ENCODE measurements around the gene PTPRD.

Gene PTPRD

GRCh38 chr9:8673830-8674229 lies 1939.0 kb downstream of the PTPRD start:
- no peak for DNase-seq (ENCODE audit: low spot score)

- DNase-seq (ENCODE audit: low spot score), result no peak
These were observed 1942.1 kb downstream of the PTPRD start for GRCh38 chr9:8670751-8671150.

DNA sequence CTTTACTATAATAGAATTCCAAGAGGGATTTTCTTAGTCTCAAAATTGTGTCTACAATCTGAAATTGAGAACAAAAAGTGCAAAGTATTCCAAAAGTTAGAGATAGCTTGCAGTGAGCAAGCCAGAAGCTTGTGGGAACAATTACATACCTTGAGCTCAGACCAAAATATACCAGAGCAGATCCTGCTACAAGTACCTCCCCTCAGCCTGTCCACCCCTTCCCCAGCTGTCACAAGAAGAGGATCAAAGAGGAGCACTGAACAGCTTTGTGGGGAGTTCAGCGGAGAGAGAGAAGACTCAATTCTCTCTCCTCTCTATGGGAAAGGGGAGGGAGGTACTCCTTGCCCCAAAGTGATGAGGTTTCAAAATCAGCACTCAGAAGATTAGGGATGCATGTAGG lies 1944.1 kb downstream of the PTPRD start:
- no peak for DNase-seq (ENCODE audit: low spot score)

- no peak for DNase-seq (ENCODE audit: low spot score)
These were observed 1944.6 kb downstream of the PTPRD start for GRCh38 chr9:8668231-8668630.

- no peak for DNase-seq (ENCODE audit: low spot score)
These were observed 1946.7 kb downstream of the PTPRD start for GRCh38 chr9:8666060-8666459.

GRCh38 chr9:8660383-8660782 lies 1952.4 kb downstream of the PTPRD start:
- no peak for DNase-seq (ENCODE audit: low spot score)

DNA sequence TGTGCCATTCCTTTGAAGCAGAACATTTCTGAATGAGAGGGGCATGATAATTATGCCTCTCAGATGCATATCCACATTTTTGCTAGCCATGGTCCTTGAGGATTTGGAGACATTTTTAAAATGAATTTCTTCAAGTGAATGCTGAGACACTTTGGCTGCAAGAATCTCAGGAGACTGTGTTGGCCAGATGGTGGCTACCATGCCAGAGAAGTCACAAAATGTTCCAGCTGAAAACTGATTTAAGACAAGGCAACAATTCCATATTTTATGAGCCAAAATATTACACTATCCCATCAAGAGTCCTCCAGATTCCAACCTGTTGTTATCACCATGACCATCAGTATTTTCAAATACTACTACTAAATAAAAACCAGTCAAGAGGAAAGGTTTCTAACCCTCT lies 1953.7 kb downstream of the PTPRD start:
- DNase-seq (ENCODE audit: low spot score), result no peak

DNA sequence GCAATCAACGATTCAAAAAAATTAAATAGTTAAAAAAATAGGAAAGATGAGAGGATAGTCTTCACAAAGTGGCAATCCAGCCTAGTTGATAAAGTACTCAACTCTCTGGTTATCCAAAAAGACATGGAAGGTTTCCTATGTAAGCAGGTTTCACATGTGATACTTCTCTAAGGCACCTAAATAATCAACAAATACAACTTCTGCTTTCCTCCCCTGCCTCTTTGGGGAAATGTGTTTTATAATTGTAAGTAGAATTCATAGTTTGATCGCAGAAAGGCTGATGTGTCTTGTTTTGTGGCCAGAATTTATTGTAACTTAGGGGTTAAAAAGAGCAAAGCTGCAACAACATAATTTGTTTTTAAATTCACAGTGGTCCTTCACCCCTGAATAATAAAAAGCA lies 1957.7 kb downstream of the PTPRD start:
- no peak for DNase-seq (ENCODE audit: low spot score)

GRCh38 chr9:8653855-8654254 lies 1958.9 kb downstream of the PTPRD start:
- DNase-seq (ENCODE audit: low spot score), result no peak

DNA sequence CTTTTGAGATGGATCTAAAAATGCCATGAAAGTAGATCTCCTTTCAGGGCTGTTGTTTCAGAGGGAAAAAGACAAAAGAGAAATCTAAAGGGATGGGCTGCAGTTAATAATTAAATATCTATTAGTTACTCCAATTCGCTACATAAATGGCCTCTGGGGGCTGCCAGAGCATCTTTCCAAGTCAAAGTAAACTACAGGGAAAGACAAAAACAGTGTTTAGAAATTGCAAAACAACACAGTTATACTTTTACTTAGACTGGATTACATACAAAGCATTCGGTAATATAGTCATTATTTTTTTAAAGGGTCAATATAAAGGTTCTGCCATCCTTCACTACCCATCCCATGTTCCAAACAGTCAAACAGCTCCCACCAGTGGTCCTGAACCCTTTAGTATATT lies 1959.7 kb downstream of the PTPRD start:
- DNase-seq (ENCODE audit: low spot score), result no peak

GRCh38 chr9:8652255-8652654 lies 1960.5 kb downstream of the PTPRD start:
- DNase-seq (ENCODE audit: low spot score), result no peak

DNA sequence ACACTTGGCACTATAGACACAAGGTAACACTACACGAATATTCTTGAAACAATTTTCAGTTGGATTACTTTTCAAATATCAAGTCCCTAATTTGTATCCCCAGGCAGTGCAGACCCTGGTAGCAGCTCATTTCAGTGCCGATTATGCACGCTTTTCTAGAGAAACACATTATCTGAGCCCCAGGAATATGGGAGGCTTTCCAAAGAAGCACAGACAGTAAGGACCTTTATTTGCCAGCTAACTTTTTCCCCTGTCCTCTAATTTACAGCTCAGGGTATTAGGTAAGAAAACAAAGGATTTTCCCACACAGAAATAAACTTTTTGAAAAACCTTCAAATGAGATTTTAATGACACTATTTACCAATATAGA lies 1961.0 kb downstream of the PTPRD start:
- DNase-seq (ENCODE audit: low spot score), result no peak

- no peak for DNase-seq (ENCODE audit: low spot score)
These were observed 1961.5 kb downstream of the PTPRD start for GRCh38 chr9:8651070-8651845.

DNA sequence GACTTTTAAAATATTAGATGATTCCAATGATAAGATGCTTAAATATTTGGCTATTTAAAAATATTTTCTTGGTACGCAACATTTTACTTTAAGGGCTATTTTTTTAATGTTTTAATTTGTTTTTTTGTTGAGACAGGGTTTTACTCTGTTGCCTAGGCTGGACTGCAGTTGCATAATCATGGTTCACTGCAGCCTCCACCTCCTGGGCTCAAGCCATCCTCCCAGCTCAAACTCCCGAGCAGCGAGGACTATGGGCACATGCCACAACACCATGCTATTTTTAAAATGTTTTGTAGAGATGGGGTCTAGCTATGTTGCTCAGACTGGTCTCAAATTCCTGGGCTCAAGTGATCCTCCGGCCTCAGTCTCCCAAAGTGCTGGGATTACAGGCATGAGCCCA lies 1963.0 kb downstream of the PTPRD start:
- DNase-seq (ENCODE audit: low spot score), result no peak

DNA sequence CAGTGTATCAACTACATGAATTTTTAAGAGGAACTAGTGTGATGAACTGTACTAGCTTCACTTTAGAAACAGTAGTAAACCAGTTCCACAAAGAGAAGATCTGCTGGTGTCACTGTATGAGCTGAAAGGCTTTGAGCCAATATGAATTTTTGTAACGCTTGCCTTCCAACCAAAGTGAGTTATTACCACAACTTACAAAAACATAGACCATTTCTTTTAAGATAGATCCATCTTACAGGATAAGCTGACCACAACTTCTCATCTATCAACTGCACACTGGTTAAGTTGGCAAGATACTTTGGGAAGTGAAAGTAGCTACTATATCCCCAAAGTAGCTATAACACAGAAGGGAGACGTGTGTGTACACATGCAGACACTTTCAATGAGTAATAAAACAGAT lies 1963.6 kb downstream of the PTPRD start:
- DNase-seq (ENCODE audit: low spot score), result no peak

DNA sequence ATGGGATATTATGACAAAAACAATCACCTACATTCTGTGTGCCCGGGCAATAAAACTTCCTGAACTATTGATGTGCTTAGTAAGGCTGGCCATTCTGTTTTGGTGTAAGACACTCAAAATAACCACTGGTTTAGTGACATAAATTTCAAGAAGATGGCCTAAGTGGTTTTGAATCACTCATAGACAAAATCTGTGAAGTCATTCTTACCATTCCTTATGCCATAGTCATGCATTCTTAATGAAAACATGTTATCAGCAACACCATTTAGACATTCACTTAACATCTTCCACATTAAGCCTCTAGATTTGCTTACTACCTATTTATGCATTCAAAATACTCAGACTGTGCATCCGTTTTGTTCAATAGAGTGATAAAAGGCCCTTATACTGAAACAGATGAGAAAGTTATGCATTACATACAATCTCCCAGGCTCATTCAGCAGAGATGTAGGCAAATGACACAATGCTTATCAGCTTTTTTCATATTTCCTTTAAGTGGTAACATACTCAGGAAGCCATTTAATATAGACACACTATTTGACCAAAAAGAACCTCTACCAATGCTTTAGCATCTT lies 1964.4 kb downstream of the PTPRD start:
- no peak for DNase-seq (ENCODE audit: low spot score)

DNA sequence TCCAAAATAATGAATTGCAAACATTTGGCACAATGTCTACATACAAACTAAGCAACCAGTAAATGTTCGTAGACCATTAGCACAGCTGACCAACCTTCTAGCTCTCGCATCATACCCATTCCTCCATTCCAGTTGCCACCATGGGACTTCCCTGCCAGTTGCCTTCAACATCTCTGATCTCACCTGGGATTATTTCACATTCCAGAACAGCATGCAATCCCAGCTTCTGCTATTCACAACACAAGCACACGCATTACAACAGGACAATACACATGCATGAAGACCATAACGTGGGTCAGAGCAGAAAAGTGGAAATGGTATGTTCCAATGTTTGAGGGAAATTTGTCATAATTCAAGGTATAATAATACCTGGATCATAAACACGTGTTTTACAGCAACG lies 1965.0 kb downstream of the PTPRD start:
- no peak for DNase-seq (ENCODE audit: low spot score)

GRCh38 chr9:8644571-8644970 lies 1968.2 kb downstream of the PTPRD start:
- DNase-seq (ENCODE audit: low spot score), result no peak

- DNase-seq (ENCODE audit: low spot score), result no peak
These were observed 1968.9 kb downstream of the PTPRD start for GRCh38 chr9:8643896-8644295.

DNA sequence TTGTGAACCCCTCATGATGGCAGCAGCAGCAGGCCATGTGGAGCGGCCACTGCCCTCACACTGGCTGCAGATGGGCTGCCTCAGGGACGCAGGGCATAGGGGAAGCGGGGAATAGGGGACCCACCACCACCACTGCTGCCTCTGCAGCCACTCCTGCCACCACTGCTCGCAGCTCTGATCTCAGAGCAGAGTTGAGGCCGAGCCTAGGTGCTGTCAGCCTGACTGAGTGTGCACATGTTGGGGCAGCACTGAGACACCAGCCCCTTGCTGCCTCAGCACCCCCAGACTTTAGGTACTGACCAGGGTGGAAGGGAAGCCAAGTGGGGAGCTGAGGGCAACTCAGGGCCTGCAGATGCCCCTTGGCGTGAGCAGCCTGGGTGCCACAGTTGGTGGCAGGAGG lies 1969.3 kb downstream of the PTPRD start:
- DNase-seq (ENCODE audit: low spot score), result no peak

GRCh38 chr9:8640761-8641160 lies 1972.0 kb downstream of the PTPRD start:
- no peak for DNase-seq (ENCODE audit: low spot score)

DNA sequence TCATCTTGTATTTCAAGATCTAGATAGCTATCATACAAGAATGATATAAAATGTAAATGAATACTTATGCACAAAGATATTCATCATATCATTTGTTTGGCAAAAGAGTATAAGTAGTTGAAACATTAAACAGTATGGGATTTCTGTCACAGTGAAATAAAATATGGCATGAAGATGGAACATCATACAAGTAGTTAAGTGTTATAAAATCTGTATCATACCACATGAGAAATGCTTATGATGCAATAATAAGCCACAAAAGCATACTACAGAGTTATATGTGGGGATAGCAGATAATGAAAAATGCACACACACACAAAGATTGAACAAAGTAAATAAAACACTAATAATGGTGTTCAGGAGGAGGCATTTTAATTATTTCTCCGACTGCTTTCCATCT lies 1975.2 kb downstream of the PTPRD start:
- no peak for DNase-seq (ENCODE audit: low spot score)

DNA sequence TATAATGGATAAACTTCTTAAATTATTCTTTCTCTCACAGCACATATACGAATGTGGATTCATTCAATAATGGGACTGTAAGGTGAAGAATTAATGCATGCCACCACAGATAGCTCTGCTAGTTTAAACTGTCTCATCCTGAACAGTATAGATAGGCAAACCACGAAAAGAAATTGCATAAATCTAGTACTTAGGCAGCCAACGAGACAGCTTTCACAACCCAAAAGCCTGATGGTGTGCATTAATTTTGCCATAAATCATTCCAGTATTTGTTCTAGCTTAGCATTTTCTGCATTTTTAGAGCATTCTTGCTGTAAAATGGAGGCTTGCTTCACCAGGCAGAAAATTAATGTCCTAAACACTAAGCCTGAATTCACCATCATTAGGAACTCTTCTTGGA lies 1979.0 kb downstream of the PTPRD start:
- no peak for DNase-seq (ENCODE audit: low spot score)

DNA sequence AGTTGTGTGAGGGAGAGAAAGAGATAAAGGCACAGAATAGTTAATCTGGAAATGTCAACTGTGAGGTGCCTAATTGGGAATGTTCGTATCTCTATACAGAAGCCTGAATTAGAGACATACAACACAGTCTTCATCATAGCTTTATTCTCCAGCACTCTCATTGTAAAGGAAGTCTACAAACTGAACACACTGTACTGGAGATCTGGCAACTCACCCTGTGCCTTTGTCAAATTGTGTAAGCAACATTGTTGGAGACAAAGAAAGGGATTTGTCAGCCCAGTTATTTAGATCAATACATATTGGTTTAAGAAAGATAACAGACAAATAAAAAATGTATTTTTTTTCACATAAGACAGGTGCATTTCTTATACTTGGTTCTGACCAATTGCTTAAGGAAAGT lies 1980.3 kb downstream of the PTPRD start:
- no peak for DNase-seq (ENCODE audit: low spot score)
